ENCODE results near the gene DIP2C. TPM values are rescaled to one million over a fixed set of nuclear protein-coding genes. Genes with fewer than 3 reads are reported as not detected.

The DIP2C gene
- total and polyA plus RNA-seq, 3 donors from 2014 or later = 14.9 to 43.4 (median 30.1) TPM

GRCh38 chr10:728603-729002, 39.1 kb upstream of the DIP2C start:
- intact Hi-C loops (cut with DNase I; ENCODE audit: low total_unique reads) = no loop called here
- Histone ChIP-seq H3K27me3 (no peaks in the 10 kb centered on the region), H3K27ac (no peak overlapping the region), H3K4me1 (no peaks in the 10 kb centered on the region), H3K4me3 (no peak overlapping the region), H3K36me3 (ENCODE audit: low read depth, missing control alignments) (no peaks in the 10 kb centered on the region), H3K9me3 (no peaks in the 10 kb centered on the region)
- TF ChIP-seq POLR2A (IDR thresholded peaks at IDR 0.05) (no peak), CTCF (IDR thresholded peaks at IDR 0.05) (no peak)
- WGBS, 2 donors = 71 to 79% methylated on average over 5 to 8 of the region's 8 CpGs
- DNase-seq = no peak

- no peaks in the 10 kb centered on the region for H3K36me3 ChIP-seq (ENCODE audit: low read depth, missing control alignments)
- DNase-seq = no peak
- no peaks in the 10 kb centered on the region for H3K27me3 ChIP-seq
- H3K9me3 ChIP-seq = no peaks in the 10 kb centered on the region
- no peak overlapping the region for H3K27ac ChIP-seq
- no peak overlapping the region for H3K4me3 ChIP-seq
- H3K4me1 ChIP-seq = no peaks in the 10 kb centered on the region
- 78 to 85% methylated on average over 12 to 15 of the region's 15 CpGs for WGBS, 2 donors
- intact Hi-C loops (cut with DNase I; ENCODE audit: low total_unique reads) = no loop called here
- no peak for TF ChIP-seq POLR2A (IDR thresholded peaks at IDR 0.05)
- TF ChIP-seq CTCF (IDR thresholded peaks at IDR 0.05) = no peak
These were observed 37.8 kb upstream of the DIP2C start for GRCh38 chr10:727162-727790.

- Histone ChIP-seq H3K36me3 (ENCODE audit: low read depth, missing control alignments) (no peaks in the 10 kb centered on the region), H3K27me3 (no peaks in the 10 kb centered on the region), H3K27ac (no peak overlapping the region), H3K4me3 (no peak overlapping the region), H3K4me1 (no peaks in the 10 kb centered on the region), H3K9me3 (no peaks in the 10 kb centered on the region)
- TF ChIP-seq POLR2A (IDR thresholded peaks at IDR 0.05) = no peak
- TF ChIP-seq CTCF (IDR thresholded peaks at IDR 0.05) = no peak
- intact Hi-C loops (cut with DNase I; ENCODE audit: low total_unique reads) = no loop called here
- no peak for DNase-seq
- WGBS, 2 donors = 73 to 85% methylated on average over 11 of the region's 11 CpGs
These were observed 36.3 kb upstream of the DIP2C start for GRCh38 chr10:725786-726185.

GRCh38 chr10:725302-725701, 35.8 kb upstream of the DIP2C start:
- no peaks in the 10 kb centered on the region for H3K9me3 ChIP-seq
- no peak overlapping the region for H3K4me3 ChIP-seq
- H3K4me1 ChIP-seq = no peaks in the 10 kb centered on the region
- H3K27me3 ChIP-seq = no peaks in the 10 kb centered on the region
- TF ChIP-seq CTCF (IDR thresholded peaks at IDR 0.05) (no peak), POLR2A (IDR thresholded peaks at IDR 0.05) (no peak)
- H3K36me3 ChIP-seq (ENCODE audit: low read depth, missing control alignments) = no peaks in the 10 kb centered on the region
- 69 to 88% methylated on average over 8 to 12 of the region's 12 CpGs for WGBS, 2 donors
- intact Hi-C loops (cut with DNase I; ENCODE audit: low total_unique reads) = no loop called here
- DNase-seq = no peak
- H3K27ac ChIP-seq = no peak overlapping the region

GRCh38 chr10:723973-724372, 34.5 kb upstream of the DIP2C start:
- no peak for DNase-seq
- Histone ChIP-seq H3K27ac (no peak overlapping the region), H3K4me3 (no peak overlapping the region), H3K4me1 (no peaks in the 10 kb centered on the region), H3K27me3 (no peaks in the 10 kb centered on the region), H3K9me3 (no peaks in the 10 kb centered on the region), H3K36me3 (ENCODE audit: low read depth, missing control alignments) (no peaks in the 10 kb centered on the region)
- intact Hi-C loops (cut with DNase I; ENCODE audit: low total_unique reads) = no loop called here
- TF ChIP-seq POLR2A (IDR thresholded peaks at IDR 0.05) (no peak), CTCF (IDR thresholded peaks at IDR 0.05) (no peak)
- WGBS, 2 donors = 91 to 96% methylated on average over 13 to 16 of the region's 16 CpGs

All from testis (tissue), 3 donors.